ENCODE results near the gene LCN15. TPM values are rescaled to one million over a fixed set of nuclear protein-coding genes. Genes with fewer than 3 reads are reported as not detected.
A peak's percentile ranks its signal among the peaks of the same experiment; 100 is the strongest.

Gene LCN15
- total and polyA plus RNA-seq, 11 donors = 0.64 to 2.8 (median 1.2) TPM; not detected in 4

- Histone ChIP-seq H3K9me3 (peaks cover 0 to 12% (median 0%) of the 10 kb centered on the region in 12 donors), H3K36me3 (no peaks in the 10 kb centered on the region), H3K4me1 (peaks cover 0 to 32% (median 20%) of the 10 kb centered on the region in 12 donors), H3K27me3 (no peaks in the 10 kb centered on the region), H3K27ac (peak overlapping the region; percentile 27 to 85 (median 73)), H3K4me3 (no peak overlapping the region)
- 53 to 60% (median 54%) methylated on average over 18 to 21 of the region's 21 CpGs for WGBS, 4 donors
- DNase-seq (peak; percentile 48 to 83 (median 72)), ATAC-seq (peak; percentile 55 to 63 (median 56))
- intact Hi-C loops (cut with DNase I) = no loop called here
- TF ChIP-seq POLR2A (IDR thresholded peaks at IDR 0.05) (no peak), CTCF (IDR thresholded peaks at IDR 0.05) (no peak)
These were observed 15.4 kb downstream of the LCN15 start for GRCh38 chr9:136748666-136749611.

GRCh38 chr9:136748201-136748600 is 16.1 kb downstream of the LCN15 start, which contains the start of gene LCN6:
LCN6 (minus strand) TSS chr9:136748525; CDS start chr9:136748483, 42 bp downstream.
- H3K27ac ChIP-seq = peak within 1 kb of the TSS; percentile 27 to 85 (median 73)
- peaks cover 0 to 12% (median 0%) of the 10 kb centered on the region in 12 donors for H3K9me3 ChIP-seq
- 73 to 92% (median 83%) methylated on average over 6 to 8 of the region's 8 CpGs for WGBS, 4 donors
- H3K4me3 ChIP-seq = no peak within 1 kb of the TSS
- TF ChIP-seq POLR2A (IDR thresholded peaks at IDR 0.05) = no peak
- no peak for TF ChIP-seq CTCF (IDR thresholded peaks at IDR 0.05)
- H3K36me3 ChIP-seq = no peaks in the 10 kb centered on the region
- ATAC-seq (peak in 1 of 4 donors; percentile 6), DNase-seq (peak in 3 of 5 donors; percentile 8 to 48 (median 20))
- intact Hi-C loops (cut with DNase I) = no loop called here
- H3K4me1 ChIP-seq = peaks cover 0 to 39% (median 20%) of the 10 kb centered on the region in 12 donors
- peaks cover 0 to under 1% (median 0%) of the 10 kb centered on the region in 9 donors for H3K27me3 ChIP-seq

- DNase-seq (peak in 3 of 5 donors; percentile 17 to 32 (median 22)), ATAC-seq (no peak)
- Histone ChIP-seq H3K4me3 (no peak overlapping the region), H3K36me3 (no peaks in the 10 kb centered on the region), H3K27me3 (peaks cover 0 to 8% (median 0%) of the 10 kb centered on the region in 9 donors), H3K27ac (peak overlapping the region in 3 of 12 donors; percentile 72 to 75 (median 74)), H3K4me1 (peaks cover 0 to 47% (median 20%) of the 10 kb centered on the region in 12 donors), H3K9me3 (peaks cover 0 to 9% (median 0%) of the 10 kb centered on the region in 12 donors)
- TF ChIP-seq POLR2A (IDR thresholded peaks at IDR 0.05) = no peak
- no peak for TF ChIP-seq CTCF (IDR thresholded peaks at IDR 0.05)
- intact Hi-C loops (cut with DNase I) = no loop called here
- 92 to 96% (median 95%) methylated on average over 15 to 22 of the region's 22 CpGs for WGBS, 4 donors
These were observed 16.9 kb downstream of the LCN15 start for GRCh38 chr9:136747161-136748060.

Measured in heart left ventricle (tissue), 16 donors.